Right ventricle myocardium superior (tissue), 1 donor: ENCODE results near the gene SKAP1. TPM values are rescaled to one million over a fixed set of nuclear protein-coding genes. Genes with fewer than 3 reads are reported as not detected.

Experiments used
- ATAC-seq: fragments of 200-7000 bp; cut with Tn5 transposase; one replicate; pipeline ENCODE4 v1.9.1; 2020; ENCODE audit warnings: mild to moderate bottlenecking; ENCODE audit not compliant: poor library complexity
- DNase-seq: peaks from one replicate; pipeline ENCODE4 v3.0.0-alpha.2; 2020
- intact Hi-C: fragments of 100-400 bp; cut with DNase I; formaldehyde crosslinking; loops from one replicate; pipeline ENCODE4 v1.11.2; 2022
- total RNA-seq: library from RNA; stranded (reverse); fragmentation: NEBNext Ultra II Directional; extraction: Animal tissue kit (Norgen Biotek cat#: 25700); gene quantifications from one replicate; pipeline ENCODE4 v1.2.1, GENCODE V29; 2021
- donor health status: DM: no; HTN: yes; CAD: no; lungs with severe emphysema.

Gene SKAP1
- total RNA-seq, 1 donor from 2014 or later, result 0.70 TPM

DNA sequence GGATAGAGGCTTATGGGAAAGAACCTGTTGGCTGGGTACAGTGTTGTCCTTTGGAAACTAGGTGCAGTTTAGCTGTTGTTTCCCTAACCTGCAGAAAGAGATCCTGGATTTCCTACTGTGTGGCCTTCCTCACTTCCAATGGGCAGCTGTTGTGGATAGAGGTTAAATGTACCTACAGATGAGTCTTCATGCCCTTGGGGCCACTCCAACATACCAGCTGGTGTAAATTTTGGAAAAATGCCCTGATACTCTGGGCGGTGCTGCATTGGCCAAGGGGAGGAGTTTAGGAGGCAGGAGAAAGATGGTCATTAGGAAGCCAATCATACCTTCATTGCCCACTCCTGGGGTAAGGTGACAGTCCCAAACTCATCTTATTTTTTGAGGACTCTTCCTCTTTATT is 252.2 kb downstream of the SKAP1 start:
- ATAC-seq, result no peak
- DNase-seq, result no peak
- intact Hi-C loops, result no loop called here

DNA sequence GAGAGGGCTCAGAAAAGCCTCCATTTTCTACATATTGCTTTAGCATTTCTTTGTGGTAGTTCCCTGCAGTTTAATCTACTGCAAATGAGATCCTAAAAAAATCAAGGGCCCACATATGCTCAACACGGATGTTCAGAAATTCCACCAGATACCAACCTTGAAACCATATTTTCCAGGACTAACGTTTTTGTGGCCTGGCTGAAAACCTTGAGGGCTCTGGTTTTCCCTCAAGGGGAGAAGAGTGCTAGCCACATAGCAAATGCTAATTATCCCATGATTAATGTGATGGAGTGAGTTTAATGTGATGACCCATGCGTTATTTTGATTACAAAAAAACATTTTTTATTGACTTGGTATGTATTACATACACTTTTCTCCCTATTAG is 253.6 kb downstream of the SKAP1 start:
- DNase-seq, result no peak
- no peak for ATAC-seq
- intact Hi-C loops, result no loop called here

DNA sequence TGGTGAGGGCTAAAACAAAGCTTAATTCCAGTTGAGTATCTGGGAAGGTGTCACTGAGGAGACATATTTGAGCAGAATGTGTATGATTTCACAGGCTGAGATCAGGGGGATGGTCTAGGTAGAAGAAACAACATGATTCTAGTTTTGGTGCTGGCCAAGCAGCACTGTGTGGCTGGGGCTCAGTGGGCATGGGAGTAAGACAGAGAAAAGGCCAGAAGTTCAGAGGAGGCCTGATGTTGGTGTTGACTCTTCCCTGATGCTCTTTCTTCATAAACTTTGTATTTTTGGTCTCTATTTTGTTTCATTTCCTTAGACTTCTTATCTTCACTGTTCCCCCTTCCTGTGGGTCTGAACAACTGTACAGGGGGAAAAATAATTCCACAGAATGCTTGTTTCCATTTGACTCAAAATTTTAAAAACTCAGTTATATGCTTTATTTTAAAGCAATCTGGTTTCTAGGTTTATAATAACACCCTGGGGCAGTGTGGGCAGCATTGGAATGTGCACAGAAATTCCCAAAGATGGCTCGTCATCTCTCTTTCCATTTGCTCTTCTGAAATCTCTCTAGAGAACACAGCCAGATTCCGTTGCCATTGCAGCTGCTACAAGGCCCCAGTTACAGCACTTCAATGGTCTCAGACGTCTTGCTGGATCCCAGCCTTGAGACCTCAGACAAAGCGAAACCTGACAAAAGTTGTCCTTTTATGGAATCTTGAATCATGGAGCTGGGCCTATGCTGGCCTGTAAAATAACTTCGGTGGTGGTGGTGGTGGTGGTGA is 254.1 kb downstream of the SKAP1 start:
- no peak for ATAC-seq

DNA sequence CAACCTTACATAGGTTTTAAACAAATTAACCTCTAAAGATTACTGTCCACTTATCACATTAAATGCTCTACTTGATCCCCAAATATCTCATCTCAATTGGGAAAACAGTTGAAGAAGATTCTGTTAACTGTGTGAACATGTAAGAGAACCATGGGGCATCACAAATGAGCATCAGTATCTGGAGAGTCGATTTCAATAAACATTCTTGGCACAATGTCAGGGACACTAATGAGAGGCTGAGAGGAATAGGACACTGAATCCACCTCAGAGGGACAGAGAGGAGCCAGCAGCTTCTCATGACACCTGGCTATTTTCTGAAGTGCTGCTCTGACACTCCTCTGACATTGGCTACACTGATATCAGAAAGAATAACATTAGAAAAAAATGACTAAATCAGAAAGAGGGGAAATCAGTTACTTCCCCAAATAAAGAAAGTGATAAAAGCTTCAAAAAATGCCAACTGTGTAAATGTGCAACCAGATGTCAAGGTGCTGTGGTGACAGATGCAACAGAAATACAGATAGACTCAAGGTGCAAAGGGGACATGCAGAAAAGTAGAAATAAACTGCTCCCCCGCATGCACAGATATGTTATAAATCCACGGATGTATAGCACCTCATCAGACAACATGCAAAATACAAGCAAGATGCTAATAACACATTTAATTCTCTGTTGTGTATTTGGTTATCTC is 255.0 kb downstream of the SKAP1 start:
- DNase-seq, result no peak
- intact Hi-C loops, result no loop called here
- no peak for ATAC-seq

More for the DNA sequence above, 254.1 kb downstream of the SKAP1 start:
- intact Hi-C loops, result no loop called here
- DNase-seq, result no peak

DNA sequence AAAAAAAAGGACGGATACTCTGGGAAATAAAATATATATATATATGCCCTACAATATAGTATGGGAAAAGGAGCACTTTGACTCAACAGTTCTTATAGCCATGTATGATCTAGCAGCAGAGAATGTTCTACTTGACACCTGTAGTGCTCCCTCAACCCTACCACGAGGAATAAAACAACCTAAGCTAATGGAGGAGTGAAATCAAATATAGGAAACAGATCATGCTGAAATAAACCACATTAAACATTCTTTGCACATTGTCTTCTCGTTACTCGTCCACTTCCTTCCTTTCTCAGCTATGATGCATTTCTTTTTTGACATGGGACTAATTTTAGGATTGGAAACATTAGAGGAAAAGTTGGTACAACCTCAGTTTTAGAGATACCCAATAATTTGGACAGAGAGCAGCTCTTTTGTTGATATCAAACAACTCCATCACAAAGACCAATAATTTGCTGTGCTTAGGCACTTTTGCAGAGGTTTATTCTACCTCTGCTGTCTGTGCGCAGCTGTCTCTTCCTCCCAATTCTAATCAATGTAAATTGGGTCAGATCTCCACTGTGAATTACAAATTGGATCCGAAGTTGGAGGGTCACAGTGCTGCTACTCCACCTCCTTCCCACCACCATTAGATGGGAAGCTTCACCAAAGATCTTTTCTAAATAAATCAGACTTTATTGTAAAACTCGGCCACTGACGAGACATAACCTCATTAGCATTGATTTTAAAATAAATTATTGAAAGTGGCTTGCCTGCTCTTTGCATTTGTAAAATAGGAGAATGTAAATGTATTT is 256.6 kb downstream of the SKAP1 start:
- intact Hi-C loops, result no loop called here
- no peak for DNase-seq
- ATAC-seq, result no peak

DNA sequence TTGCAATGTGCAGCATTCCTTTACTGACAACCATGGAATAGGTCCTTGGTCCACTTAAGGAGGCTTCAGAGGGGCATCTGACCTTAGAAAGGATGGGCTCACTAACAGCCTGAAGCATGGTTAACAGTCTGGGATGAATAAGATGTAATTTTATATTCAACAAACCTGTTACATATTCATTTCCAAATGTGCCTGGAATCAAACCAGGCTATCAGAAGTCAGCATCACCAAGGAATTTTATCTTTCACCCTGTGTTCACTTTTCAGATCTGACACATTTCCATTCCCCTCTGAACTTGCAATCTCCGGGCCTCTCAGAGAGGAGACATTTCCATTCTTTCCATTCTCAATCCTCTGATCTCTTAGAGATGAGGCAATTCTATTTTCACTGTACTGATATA is 260.1 kb downstream of the SKAP1 start:
- DNase-seq (no peak), ATAC-seq (no peak)
- intact Hi-C loops, result no loop called here

DNA sequence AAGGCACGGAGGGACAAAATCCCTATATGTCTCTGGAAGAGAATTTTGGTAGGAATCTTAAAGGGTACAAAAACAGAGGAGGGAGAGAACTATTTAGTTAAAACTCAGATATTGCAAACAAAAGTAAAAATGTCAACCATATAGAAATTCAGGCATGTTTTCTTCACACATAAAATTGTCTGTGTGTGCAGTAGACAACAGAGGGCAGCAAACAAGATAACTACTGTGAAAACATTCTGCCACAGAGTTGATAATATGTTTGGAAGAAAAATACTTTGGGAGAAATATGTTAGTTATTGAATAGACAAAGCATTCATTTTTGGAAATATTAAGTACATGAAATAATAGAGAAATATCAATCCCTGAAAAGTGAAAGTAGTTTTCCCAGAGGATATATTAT is 266.2 kb downstream of the SKAP1 start:
- DNase-seq (no peak), ATAC-seq (no peak)
- intact Hi-C loops, result no loop called here

DNA sequence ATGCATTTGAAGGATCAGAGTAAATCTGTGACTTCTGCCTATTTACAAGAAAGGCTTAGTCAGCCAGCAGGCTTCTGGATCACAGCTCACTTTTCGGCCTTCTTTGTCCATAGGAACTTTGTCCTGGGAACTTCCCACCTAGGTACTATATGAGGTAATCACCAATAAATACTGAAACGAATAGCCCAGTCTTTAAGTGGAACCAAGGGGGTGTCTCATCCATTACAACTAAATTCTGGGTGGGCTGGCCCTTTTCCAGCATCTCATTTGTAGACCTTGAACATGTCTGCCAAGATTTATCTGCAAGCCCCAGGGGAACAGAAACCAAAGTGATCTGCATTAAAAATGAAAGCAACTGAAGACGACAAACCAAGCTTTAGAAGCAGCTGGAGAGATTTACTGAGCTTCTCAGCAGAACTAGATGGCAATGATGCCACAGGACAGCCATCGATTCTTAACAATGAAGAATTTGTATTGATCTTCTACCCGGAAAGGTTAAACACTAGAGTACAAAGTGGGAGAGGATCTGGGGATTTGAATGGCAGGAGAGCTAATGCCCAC is 267.0 kb downstream of the SKAP1 start:
- intact Hi-C loops, result no loop called here

DNA sequence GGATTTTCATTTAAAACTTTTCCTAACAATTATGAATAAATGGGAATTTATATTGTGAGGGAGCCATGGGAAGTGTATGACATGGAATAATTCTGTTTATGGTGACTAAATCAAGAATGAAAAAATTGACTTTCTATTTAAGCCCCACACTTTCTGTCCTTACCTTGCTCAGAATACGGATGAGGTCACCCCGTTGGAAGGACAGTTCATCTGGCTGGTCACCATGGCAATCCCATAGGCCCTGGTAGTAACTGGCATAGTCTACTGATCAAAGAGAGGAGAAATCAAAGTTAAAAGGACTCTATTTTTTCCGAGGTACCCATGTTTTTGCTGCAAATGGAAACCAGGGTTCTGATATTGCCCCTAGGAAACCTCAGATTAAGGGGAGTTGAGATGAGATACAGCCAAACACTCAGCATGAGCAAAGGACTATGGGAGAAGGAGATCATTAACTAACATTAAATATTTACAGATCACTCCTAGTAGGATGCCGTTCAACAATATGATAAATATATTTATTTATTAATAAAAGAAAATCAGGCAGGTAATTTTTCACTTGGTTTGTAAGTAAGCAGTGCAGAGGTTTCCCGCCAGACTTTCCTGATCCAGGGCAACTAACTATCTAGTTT is 267.6 kb downstream of the SKAP1 start:
- DNase-seq, result no peak
- intact Hi-C loops, result no loop called here
- no peak for ATAC-seq

More for the DNA sequence above, 267.0 kb downstream of the SKAP1 start:
- no peak for ATAC-seq
- DNase-seq, result no peak

DNA sequence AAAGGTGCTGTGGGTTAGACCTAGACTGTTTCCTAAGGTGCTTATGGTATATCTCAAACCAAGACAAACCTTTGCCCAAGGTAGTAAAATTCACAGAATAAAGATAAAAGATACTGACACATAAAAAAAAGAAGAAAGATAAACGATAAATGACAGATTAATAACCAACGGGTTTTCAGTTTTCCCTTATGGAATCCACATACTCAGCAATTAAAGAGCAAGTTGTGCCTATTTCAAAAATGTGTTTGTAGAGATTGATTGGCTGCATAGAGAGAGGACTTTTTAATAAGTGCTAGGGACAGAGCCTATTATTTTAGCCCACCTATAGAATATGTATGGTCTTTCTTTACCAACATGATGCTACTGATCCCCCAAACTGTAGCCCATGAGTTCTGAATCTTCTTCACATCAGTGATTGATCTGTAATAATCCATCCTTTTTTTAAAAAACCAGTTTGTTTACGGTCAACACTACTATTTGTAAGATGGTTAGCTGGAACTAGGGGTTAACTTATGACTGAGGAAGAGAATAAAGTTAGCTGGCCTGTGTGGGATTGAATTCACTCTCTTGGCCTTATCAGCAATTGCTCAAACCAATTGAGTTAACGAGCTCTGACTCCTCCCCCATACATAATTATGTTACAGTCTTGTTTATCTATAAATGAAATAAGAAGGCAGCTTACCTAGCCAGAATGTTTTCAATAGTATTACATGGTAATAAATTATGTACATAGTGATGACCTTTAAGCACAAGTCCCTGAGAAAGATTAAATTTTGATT is 268.7 kb downstream of the SKAP1 start:
- DNase-seq (no peak), ATAC-seq (no peak)
- intact Hi-C loops, result no loop called here

DNA sequence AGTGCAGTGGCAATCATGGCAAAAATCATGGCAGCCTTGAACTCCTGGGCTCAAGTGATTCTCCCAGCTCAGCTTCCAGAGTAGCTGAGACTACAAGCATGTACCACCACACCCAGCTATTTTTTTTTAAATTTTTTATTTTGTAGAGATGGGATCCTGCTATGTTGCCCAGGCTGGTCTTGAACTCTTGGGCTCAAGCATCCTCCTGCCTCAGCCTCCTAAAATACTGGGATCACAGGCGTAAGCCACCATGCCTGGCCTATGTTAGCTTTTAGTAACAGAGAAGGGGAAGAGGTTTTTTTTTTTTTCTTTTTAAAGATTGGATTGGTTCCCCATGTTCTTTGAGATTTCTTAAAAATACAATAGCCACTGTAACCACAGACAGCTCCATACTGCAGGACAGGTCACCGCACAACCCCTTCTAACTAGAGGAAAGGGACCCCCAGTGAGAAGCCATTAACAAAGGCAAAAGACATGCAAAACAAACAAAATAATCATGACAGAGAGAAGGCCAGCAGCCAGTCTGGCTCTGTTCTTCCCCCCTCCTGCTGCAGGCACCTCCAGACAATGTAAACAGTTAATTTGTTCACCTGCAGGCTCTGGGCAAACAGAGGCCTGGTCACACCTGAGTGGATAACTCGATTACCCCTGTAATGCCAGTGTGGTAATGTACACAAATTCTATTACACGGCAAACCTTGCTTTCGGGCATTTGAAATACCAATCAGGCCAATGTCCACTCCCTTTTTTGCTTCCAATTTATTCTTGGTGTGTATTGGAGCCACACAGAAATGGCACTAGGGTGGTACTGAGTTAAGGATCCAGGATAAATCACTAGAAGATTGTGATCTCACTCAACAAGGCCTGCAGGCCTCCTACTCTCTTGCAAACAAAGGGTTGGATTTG is 269.6 kb downstream of the SKAP1 start:
- ATAC-seq (no peak), DNase-seq (no peak)
- intact Hi-C loops, result no loop called here

DNA sequence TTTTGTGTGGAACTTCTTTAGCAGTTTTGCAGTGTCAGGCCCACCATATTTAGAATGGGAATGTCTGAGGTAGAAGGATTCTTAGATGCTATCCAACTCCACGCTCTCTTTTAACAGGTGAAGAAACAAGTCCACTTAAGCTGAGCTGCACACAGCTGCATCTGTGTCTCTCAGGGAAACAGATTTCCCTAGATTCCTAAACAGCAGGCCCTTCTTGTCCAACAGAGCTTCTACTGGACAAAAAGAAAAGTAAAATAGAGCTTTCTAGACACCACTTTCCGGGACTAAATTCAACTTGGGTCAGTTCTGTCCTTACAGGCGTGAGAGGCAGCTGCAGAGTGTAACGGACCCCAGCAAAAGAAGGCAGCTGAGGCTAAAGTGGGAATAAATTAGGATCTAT is 270.8 kb downstream of the SKAP1 start:
- no peak for ATAC-seq
- DNase-seq, result no peak
- intact Hi-C loops, result no loop called here

DNA sequence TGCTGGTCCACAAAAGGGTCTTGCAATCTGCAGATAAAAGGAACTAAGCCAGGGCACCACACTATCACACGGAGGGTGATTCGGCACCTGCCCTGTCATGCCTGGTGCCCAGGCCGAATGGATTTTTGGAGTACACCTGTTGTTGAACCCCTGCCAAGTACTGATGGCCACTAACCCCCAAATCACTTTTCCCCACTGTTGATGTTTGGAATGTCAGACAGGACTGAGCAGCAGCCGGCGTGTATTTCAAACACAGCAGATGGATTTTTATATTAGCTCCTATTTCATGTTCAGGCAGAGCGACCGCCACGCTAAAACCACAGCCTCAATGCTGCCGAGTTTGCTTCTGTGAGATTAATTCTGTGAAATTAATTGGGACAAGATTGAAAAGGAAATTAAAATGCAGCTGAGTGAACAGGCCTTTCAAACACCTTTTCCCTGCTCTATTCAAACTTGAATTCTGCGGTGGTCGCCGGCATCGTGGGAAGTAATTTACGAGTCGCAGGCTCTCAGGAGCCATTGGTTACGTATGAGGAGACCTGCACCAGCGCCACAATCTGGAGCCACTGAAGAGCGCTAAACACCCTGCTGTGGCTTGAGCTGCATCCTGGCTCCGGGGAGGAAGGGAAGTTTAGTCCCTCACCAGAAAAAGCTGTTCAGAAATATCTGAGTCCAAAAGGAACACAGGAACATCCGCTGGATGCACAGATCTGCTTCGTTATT is 274.0 kb downstream of the SKAP1 start:
- intact Hi-C loops, result no loop called here
- no peak for DNase-seq
- no peak for ATAC-seq

DNA sequence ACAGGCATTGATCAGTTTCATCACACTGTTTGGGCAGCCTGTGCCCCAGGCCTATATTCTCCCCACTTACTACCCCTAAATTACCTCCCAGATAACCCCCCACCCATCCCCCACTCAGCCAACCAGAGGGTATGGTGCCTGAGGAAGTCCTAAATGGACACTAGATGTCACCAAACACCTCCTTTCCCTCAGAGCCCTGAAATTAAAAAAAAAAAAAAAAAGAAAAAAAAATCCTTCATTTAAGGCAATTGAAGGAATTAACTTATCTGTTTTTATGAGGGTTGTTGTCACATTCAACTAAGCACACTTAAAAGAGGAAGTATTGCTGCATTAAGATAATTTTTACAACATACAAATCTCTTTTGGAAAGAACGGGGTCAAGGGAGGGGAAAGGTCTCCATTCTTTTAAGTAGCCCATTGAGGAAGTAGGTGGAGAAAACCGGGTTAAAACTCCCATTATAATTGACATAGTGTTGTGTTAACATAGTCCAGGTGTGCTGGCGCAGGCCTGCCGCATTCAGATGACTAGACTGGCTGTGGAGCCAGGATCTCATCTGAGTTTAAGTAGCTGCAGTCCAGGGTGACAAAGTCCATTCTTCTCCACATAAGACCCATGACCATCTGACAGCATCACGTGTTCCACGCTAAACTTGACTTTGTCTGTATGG is 276.2 kb downstream of the SKAP1 start:
- no peak for DNase-seq
- intact Hi-C loops, result no loop called here
- ATAC-seq, result no peak

DNA sequence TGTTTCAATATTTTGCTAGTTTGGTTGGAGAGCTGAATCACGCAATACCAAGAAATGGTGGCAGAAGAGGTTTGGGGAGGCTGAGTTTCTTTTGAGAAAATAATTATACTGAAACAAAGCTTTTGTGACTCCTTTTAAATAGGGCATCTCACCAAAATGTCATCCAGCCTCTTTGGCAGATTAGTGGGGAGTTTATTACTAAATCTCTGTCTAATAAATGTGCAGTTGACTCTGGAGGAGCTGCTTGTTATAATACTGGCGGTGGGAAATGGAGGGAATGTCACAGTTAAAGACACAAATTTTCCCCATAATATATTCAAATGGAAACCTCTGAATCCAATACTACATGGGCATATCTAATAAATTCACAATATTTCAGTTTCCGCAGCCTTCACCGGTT is 277.7 kb downstream of the SKAP1 start:
- DNase-seq (no peak), ATAC-seq (no peak)
- intact Hi-C loops, result no loop called here

DNA sequence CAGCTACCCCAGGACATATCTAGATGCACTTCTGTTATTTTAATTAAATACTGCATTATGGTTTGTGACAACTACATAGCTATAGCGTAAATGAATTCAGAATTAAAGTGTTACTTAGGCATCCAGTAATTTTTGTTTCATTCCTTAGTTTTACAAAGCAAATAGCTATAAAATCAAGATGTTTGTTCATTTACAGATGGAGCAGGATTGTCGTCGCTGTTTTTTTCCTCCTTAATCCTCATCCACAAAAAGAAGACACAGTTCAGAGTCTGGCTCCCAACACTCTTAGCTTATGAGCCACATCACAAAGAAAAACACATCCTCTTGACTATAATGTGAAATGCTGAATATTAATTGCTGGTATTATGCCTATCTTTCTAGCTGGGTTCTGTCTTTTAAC is 278.8 kb downstream of the SKAP1 start:
- intact Hi-C loops, result no loop called here
- no peak for ATAC-seq
- no peak for DNase-seq
